22Rv1 (cell line): ENCODE measurements around the gene CD84.

Experiments used
- CTCF ChIP-seq: fragments of 450-650 bp; IDR thresholded peaks from 2 replicates; pipeline ENCODE4 v1.5.1; 2017; ENCODE audit warnings: mild to moderate bottlenecking
- ZFX ChIP-seq: fragments of 450-650 bp; IDR thresholded peaks from 2 replicates; pipeline ENCODE4 v1.6.1; 2017; ENCODE audit warnings: antibody characterized with exemption, borderline replicate concordance

GRCh38 chr1:160567341-160567740, 12.0 kb downstream of the CD84 start:
- TF ChIP-seq CTCF: no peak
- TF ChIP-seq ZFX: no peak
